Endodermal cell (in vitro differentiated cells): ENCODE results near the gene MRPS30. TPM values are rescaled to one million over a fixed set of nuclear protein-coding genes. Genes with fewer than 3 reads are reported as not detected.

ENCODE experiments used
- DNase-seq: peaks from one replicate; pipeline ENCODE4 v3.0.0-alpha.2; 2017
- H3K27ac ChIP-seq: 2 replicates; pipeline ENCODE4 v1.5.1; 2013; ENCODE audit warnings: mild to moderate bottlenecking, low read depth, low read length, moderate library complexity
- H3K27me3 ChIP-seq: 2 replicates; pipeline ENCODE4 v1.6.1; 2013; ENCODE audit warnings: mild to moderate bottlenecking, low read length, moderate library complexity; ENCODE audit not compliant: insufficient read depth, control insufficient read depth, poor library complexity, severe bottlenecking
- H3K36me3 ChIP-seq: 2 replicates; pipeline ENCODE4 v1.7.0; 2013; ENCODE audit warnings: mild to moderate bottlenecking, low read length, moderate library complexity; ENCODE audit not compliant: control insufficient read depth, insufficient read depth
- H3K4me1 ChIP-seq: one replicate; pipeline ENCODE4 v1.7.0; 2013; ENCODE audit warnings: low read length; ENCODE audit not compliant: control insufficient read depth, insufficient read depth
- H3K4me3 ChIP-seq: 2 replicates; pipeline ENCODE4 v1.5.1; 2013; ENCODE audit warnings: mild to moderate bottlenecking, low read length, moderate library complexity
- H3K9ac ChIP-seq: 2 replicates; pipeline ENCODE4 v1.6.1; 2013; ENCODE audit warnings: mild to moderate bottlenecking, low read length, moderate library complexity; ENCODE audit not compliant: poor library complexity, severe bottlenecking; ENCODE audit errors: extremely low read depth
- H3K9me3 ChIP-seq: 2 replicates; pipeline ENCODE4 v1.6.1; 2013; ENCODE audit warnings: mild to moderate bottlenecking, low read length, moderate library complexity; ENCODE audit not compliant: control insufficient read depth
- H3K27ac Mint-ChIP-seq: 2 replicates; pipeline ENCODE4 v1.8.0; 2020; ENCODE audit warnings: mixed read lengths
- H3K27me3 Mint-ChIP-seq: 2 replicates; pipeline ENCODE4 v1.8.0; 2021; ENCODE audit warnings: mild to moderate bottlenecking, mixed read lengths; ENCODE audit not compliant: insufficient read depth
- H3K36me3 Mint-ChIP-seq: 2 replicates; pipeline ENCODE4 v1.8.0; 2020; ENCODE audit warnings: low read depth, mixed read lengths
- H3K4me1 Mint-ChIP-seq: 2 replicates; pipeline ENCODE4 v1.8.0; 2020; ENCODE audit warnings: mixed read lengths
- H3K4me3 Mint-ChIP-seq: 2 replicates; pipeline ENCODE4 v1.8.0; 2020; ENCODE audit warnings: mild to moderate bottlenecking, moderate library complexity, mixed read lengths
- H3K9me3 Mint-ChIP-seq: 2 replicates; pipeline ENCODE4 v1.8.0; 2020; ENCODE audit warnings: mild to moderate bottlenecking, mixed read lengths
- CTCF ChIP-seq: fragments of 200-600 bp; sonication (generic); conservative IDR thresholded peaks from 2 replicates; pipeline ENCODE4 v1.5.0; 2021; ENCODE audit warnings: antibody characterized with exemption, mild to moderate bottlenecking
- WGBS, 2 experiments: methylation state at CpG; one replicate each; pipeline versions ENCODE4 v1.1.5 to v1.1.7; 2013; ENCODE audit warnings: missing lambda C conversion rate in 2 of 2, mixed read lengths in 1 of 2; ENCODE audit not compliant: insufficient coverage in 1 of 2, insufficient read length in 1 of 2; 5-methylcytosine and 5-hydroxymethylcytosine counted together
- long read RNA-seq, 4 experiments: library from polyadenylated mRNA in 2 of 4; library from RNA in 1 of 4; library from capped mRNA in 1 of 4; stranded (forward) in 3 of 4; unstranded in 1 of 4; transcript quantifications; one replicate each; pipeline ENCODE4 v2.0.0, GENCODE V29; 2020 to 2021; ENCODE audit warnings: inconsistent platforms in 1 of 4
- polyA plus RNA-seq, 2 experiments: library from polyadenylated mRNA; stranded (reverse); fragments of 50-300 nt; gene quantifications; one replicate each; pipeline ENCODE4 v1.2.3, GENCODE V29; 2013
- total RNA-seq, 2 donors: library from RNA; stranded (reverse); fragmentation: NEBNext Ultra II Directional in 1 of 2; extraction: Animal tissue kit (Norgen Biotek cat#: 25700) in 1 of 2; gene quantifications; 2 replicates in 1 of 2; 3 replicates in 1 of 2; pipeline ENCODE4 v1.2.1, GENCODE V29; 2021

Gene MRPS30
- total RNA-seq: 10 to 100 TPM; 47.1 to 54.2 TPM
- 48.6 TPM for polyA plus RNA-seq (2013, experiment 1 of 2)
- polyA plus RNA-seq (2013, experiment 2 of 2): 44.3 TPM
- long read RNA-seq, experiment 1, transcript MRPS30-202 (5 exons, 1,678 nt): major isoform, 19 of 24 reads
- long read RNA-seq, experiment 1, partial matches to known transcripts: 1 of 24 reads
- long read RNA-seq, experiment 1, other reads (novel, unspliced or antisense): 4 of 24 reads
- long read RNA-seq, experiment 2, transcript MRPS30-202 (5 exons, 1,678 nt): major isoform, 103 of 112 reads
- long read RNA-seq, experiment 2, partial matches to known transcripts: 0 of 112 reads
- long read RNA-seq, experiment 2, other reads (novel, unspliced or antisense): 9 of 112 reads
- long read RNA-seq, experiment 3, transcript MRPS30-202 (5 exons, 1,678 nt): major isoform, 159 of 169 reads
- long read RNA-seq, experiment 3, partial matches to known transcripts: 7 of 169 reads
- long read RNA-seq, experiment 3, other reads (novel, unspliced or antisense): 3 of 169 reads
- long read RNA-seq, experiment 4, transcript MRPS30-202 (5 exons, 1,678 nt): major isoform, 60 of 68 reads
- long read RNA-seq, experiment 4, partial matches to known transcripts: 6 of 68 reads
- long read RNA-seq, experiment 4, other reads (novel, unspliced or antisense): 2 of 68 reads

GRCh38 chr5:44808435-44809214 lies at the start of gene MRPS30:
MRPS30 (plus strand) TSS chr5:44808947; CDS start chr5:44808963, 16 bp downstream.
- DNase-seq: peak; percentile 98
- H3K9me3 Mint-ChIP-seq: no peaks in the 10 kb centered on the region
- H3K27ac Mint-ChIP-seq: peak within 1 kb of the TSS; percentile 99
- no peaks in the 10 kb centered on the region for H3K27me3 ChIP-seq
- WGBS, 2 experiments: 0 to 1% methylated on average over 23 to 46 of the region's 47 CpGs
- H3K27ac ChIP-seq: peak within 1 kb of the TSS; percentile 74
- H3K4me3 Mint-ChIP-seq: peak within 1 kb of the TSS; percentile 95
- H3K4me1 ChIP-seq: peaks cover 3% of the 10 kb centered on the region
- no peaks in the 10 kb centered on the region for H3K9me3 ChIP-seq
- H3K4me3 ChIP-seq: peak within 1 kb of the TSS; percentile 97
- peaks cover 27% of the 10 kb centered on the region for H3K36me3 ChIP-seq
- no peaks in the 10 kb centered on the region for H3K27me3 Mint-ChIP-seq
- peak within 1 kb of the TSS; percentile 77 for H3K9ac ChIP-seq
- peaks cover 17% of the 10 kb centered on the region for H3K36me3 Mint-ChIP-seq
- TF ChIP-seq CTCF: peak; percentile 67
- H3K4me1 Mint-ChIP-seq: peaks cover 18% of the 10 kb centered on the region

- H3K36me3 Mint-ChIP-seq: no peaks in the 10 kb centered on the region
- no peak overlapping the region for H3K27ac ChIP-seq
- no peak overlapping the region for H3K27ac Mint-ChIP-seq
- H3K9ac ChIP-seq: no peak overlapping the region
- H3K4me1 Mint-ChIP-seq: peaks cover 4% of the 10 kb centered on the region
- no peaks in the 10 kb centered on the region for H3K36me3 ChIP-seq
- H3K9me3 Mint-ChIP-seq: no peaks in the 10 kb centered on the region
- H3K4me3 Mint-ChIP-seq: no peak overlapping the region
- WGBS, 2 experiments: 94% methylated on average over 2 of the region's 2 CpGs; no CpG with 5 or more reads in 1 of the 2 experiments
- H3K27me3 ChIP-seq: no peaks in the 10 kb centered on the region
- no peak overlapping the region for H3K4me3 ChIP-seq
- H3K27me3 Mint-ChIP-seq: no peaks in the 10 kb centered on the region
- no peaks in the 10 kb centered on the region for H3K9me3 ChIP-seq
- no peak for TF ChIP-seq CTCF
- no peak for DNase-seq
- peaks cover 3% of the 10 kb centered on the region for H3K4me1 ChIP-seq
These were observed 39.4 kb upstream of the MRPS30 start for GRCh38 chr5:44769200-44769876.

- Histone ChIP-seq H3K27me3 (no peaks in the 10 kb centered on the region), H3K4me3 (no peak overlapping the region), H3K9me3 (no peaks in the 10 kb centered on the region), H3K27ac (no peak overlapping the region), H3K4me1 (peaks cover 3% of the 10 kb centered on the region), H3K36me3 (no peaks in the 10 kb centered on the region), H3K9ac (no peak overlapping the region)
- TF ChIP-seq CTCF: no peak
- Mint-ChIP-seq H3K36me3 (no peaks in the 10 kb centered on the region), H3K4me3 (no peak overlapping the region), H3K9me3 (no peaks in the 10 kb centered on the region), H3K27me3 (no peaks in the 10 kb centered on the region), H3K27ac (no peak overlapping the region), H3K4me1 (peaks cover 4% of the 10 kb centered on the region)
- no peak for DNase-seq
- 91 to 94% methylated on average over 3 to 5 of the region's 5 CpGs for WGBS, 2 experiments
These were observed 38.9 kb upstream of the MRPS30 start for GRCh38 chr5:44769877-44770209.
